A673 (cell line): Measurements from ENCODE around the gene SLC35E4.

Experiments used
- CTCF ChIP-seq: fragments of 300-800, 200-600 bp; sonication (generic); conservative IDR thresholded peaks from 2 replicates; pipeline ENCODE4 v1.5.1; 2017; ENCODE audit warnings: low read depth, mild to moderate bottlenecking, antibody characterized with exemption, low read length, moderate library complexity, mixed read lengths
- EZH2 ChIP-seq: fragments of 200-600 bp; sonication (generic); IDR thresholded peaks from 2 replicates; pipeline ENCODE4 v1.6.1; 2017; ENCODE audit warnings: borderline replicate concordance, low read depth, mild to moderate bottlenecking, mixed read lengths, antibody characterized with exemption, low read length; ENCODE audit not compliant: poor library complexity, severe bottlenecking

GRCh38 chr22:30650508-30651116 is 15.0 kb downstream of the SLC35E4 start:
- TF ChIP-seq CTCF = no peak
- no peak for TF ChIP-seq EZH2
